ENCODE data around the gene AOC3.

DNA sequence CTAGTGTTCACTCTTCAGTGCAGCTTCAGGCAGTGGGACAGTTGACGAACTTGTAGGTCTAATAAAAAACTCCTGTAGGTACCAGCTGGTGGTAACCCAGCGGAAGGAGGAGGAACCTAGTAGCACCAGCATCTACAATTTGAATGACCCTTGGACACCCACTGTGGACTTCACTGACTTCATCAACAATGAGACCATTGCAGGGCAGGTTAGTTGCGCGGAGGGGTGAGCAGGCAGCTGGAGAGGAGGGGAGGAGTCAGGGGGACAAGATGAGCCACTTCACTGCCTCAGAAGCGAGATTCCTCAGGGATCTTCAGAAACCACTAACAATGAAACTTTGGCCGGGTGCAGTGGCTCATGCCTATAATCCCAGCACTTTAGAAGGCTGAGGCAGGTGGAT lies 22.3 kb downstream of the AOC3 start:
- TF ChIP-seq POLR2AphosphoS5 (IDR thresholded peaks at IDR 0.05; ENCODE audit: low read depth, low read length) (no peak), SIN3A (IDR thresholded peaks at IDR 0.05; ENCODE audit: borderline replicate concordance, insufficient read depth, low read length) (no peak)
